PFSK-1 (cell line): ENCODE measurements around the gene SLC4A4.

ENCODE experiments used
- FOXP2 ChIP-seq: optimal IDR thresholded peaks from 2 replicates; pipeline ENCODE3; 2011; ENCODE audit warnings: borderline replicate concordance, control low read depth, inconsistent platforms; ENCODE audit not compliant: insufficient read depth; ENCODE audit errors: extremely low read length, extremely low read depth
- POLR2AphosphoS5 ChIP-seq: IDR thresholded peaks from 2 replicates; pipeline ENCODE4 v1.6.1; 2012; ENCODE audit warnings: low read depth, mild to moderate bottlenecking, control low read depth, low read length, moderate library complexity
- REST ChIP-seq, 2 experiments: IDR thresholded peaks; 2 replicates each; pipeline versions ENCODE4 v1.6.1 to v1.8.0; 2011 to 2012; ENCODE audit warnings: low read depth in 2 of 2, low read length in 2 of 2, control low read depth in 1 of 2, inconsistent platforms in 1 of 2, mild to moderate bottlenecking in 1 of 2, moderate library complexity in 1 of 2; ENCODE audit not compliant: insufficient read depth in 1 of 2
- SIN3A ChIP-seq: IDR thresholded peaks from 2 replicates; pipeline ENCODE4 v1.6.1; 2012; ENCODE audit warnings: mild to moderate bottlenecking, low read length, moderate library complexity, borderline replicate concordance; ENCODE audit not compliant: insufficient read depth
- TAF1 ChIP-seq: IDR thresholded peaks from 2 replicates; pipeline ENCODE4 v1.6.1; 2012; ENCODE audit warnings: low read length, control low read depth, borderline replicate concordance; ENCODE audit not compliant: insufficient read depth

Gene SLC4A4

DNA sequence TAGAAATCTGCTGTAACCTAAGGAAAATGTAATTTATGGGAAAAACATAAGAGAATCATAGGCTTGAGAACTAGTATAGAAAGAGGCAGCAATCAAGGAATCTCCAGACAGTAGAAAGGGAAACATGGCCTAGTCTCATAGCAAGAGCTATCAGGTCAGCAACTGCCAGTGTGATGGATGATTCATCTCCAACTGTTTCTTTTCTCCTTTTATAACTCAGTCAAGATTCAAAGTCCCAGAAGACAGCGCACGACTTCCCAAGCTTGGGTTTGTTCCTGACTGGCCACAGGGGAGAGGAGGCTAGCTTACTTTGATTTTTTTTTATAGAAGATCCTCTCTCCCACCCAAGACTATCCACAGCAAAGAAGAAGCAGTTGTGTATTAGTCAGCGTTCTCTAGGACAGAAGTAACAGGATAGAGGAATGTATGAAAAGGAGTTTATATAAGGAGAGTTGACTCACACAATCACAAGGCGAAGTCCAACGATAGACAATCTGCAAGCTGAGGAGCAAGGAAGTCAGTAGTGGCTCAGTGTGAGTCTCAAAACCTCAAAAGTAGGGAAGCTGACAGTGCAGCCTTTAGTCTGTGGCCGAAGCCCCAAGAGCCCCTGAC lies 263.6 kb downstream of the SLC4A4 start:
- TF ChIP-seq TAF1 (no peak), REST (IDR thresholded peaks at IDR 0.05; ENCODE audit: insufficient read depth in 1 of 2, low read depth in 2 of 2, low read length in 2 of 2) (no peak), SIN3A (no peak), FOXP2 (no peak), POLR2AphosphoS5 (no peak)

DNA sequence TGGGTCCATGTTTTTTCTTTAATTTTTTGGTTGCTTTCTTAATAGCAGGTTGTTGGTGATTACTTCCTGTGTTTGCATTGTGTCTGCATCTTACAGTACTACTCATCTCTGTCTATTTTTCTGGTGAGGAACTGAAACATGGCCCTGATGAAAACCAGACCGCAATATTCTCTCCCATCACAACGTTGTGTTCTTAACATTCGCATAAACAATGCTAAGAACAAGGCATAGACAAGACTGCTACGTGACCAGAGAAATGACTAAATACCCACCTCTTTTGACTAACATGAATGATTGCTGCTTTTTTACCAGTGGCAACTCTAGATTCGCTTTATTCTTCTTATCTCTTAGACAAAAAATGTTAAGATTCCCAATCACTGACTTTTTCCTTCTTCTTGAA lies 266.0 kb downstream of the SLC4A4 start:
- TF ChIP-seq FOXP2 (no peak), SIN3A (no peak), REST (IDR thresholded peaks at IDR 0.05; ENCODE audit: insufficient read depth in 1 of 2, low read depth in 2 of 2, low read length in 2 of 2) (no peak), POLR2AphosphoS5 (no peak), TAF1 (no peak)

- TF ChIP-seq FOXP2 (no peak), TAF1 (no peak), SIN3A (no peak), POLR2AphosphoS5 (no peak), REST (IDR thresholded peaks at IDR 0.05; ENCODE audit: insufficient read depth in 1 of 2, low read depth in 2 of 2, low read length in 2 of 2) (no peak)
Observed at GRCh38 chr4:71607109-71607508, 268.3 kb downstream of the SLC4A4 start.

DNA sequence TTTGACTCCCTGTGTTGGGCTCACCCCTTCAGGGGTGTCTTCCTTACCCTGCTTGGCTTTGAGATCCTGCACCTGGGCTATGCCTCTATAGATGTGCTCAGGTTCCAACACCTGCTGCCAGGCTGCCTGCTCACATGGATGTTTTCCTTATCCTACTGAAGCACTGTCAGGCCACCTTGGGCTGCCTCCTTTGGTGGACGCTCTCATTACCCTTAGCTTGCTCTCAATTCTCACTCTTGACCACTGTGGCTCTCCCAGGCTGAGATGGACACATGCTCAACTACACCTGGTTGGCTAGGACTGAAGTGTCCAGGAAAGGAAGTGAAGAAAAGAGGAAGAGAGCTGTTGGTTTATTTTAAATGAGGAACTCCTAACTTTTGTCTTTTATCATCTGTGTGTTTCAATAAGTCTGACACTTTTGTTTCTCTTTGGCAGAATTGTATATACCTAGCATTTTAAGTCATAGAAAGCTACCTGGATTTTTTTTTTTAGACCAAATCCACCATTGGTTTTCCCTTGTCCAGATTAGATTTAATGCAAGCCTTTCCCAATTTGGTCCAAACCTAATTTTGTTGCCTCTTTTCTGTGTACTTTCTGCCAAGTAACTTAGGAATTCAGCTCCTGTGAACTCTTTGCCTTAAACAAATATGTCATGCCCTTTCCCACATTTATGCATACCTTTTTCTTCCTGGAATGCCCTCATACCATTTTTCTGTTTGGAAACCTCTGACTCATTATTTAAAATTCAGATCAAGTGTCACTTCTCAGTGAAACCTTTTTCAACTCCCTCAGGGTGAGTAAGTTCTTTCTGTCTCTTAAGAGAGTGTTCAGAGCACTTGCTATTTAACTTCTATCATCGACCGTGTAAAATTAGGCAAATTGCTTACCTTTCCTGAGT lies 269.2 kb downstream of the SLC4A4 start:
- TF ChIP-seq TAF1: no peak
- no peak for TF ChIP-seq REST (IDR thresholded peaks at IDR 0.05; ENCODE audit: insufficient read depth in 1 of 2, low read depth in 2 of 2, low read length in 2 of 2)
- no peak for TF ChIP-seq SIN3A
- no peak for TF ChIP-seq FOXP2
- no peak for TF ChIP-seq POLR2AphosphoS5

DNA sequence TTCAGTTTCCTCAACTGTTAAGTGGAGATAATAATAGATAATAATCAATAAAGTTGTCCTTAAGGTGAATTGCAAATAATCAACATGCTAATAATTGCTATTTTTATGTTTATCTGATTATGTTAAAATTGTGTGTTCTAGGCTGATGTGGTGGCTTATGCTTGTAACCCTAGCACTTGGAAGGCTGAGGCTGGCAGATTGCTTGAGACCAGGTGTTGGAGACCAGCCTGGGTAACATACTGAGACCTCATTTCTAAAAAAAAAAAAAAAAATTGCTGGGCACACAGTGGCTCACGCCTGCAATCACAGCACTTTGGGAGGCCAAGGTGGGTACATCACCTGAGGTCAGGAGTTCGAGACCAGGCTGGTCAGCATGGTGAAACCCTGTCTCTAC lies 269.9 kb downstream of the SLC4A4 start:
- TF ChIP-seq SIN3A (no peak), TAF1 (no peak), FOXP2 (no peak)
